NK-92 treated with Interleukin-12 subunit alpha and Interleukin-12 subunit beta, amount 100 ng/mL, for 24 hours (cell line): ENCODE results near the gene OPTC.
"Not testable (repeated sequence)": the region's sequence is repeated elsewhere in the genome, so short reads cannot be mapped to it uniquely, and the experiment has no call there.

Experiments
- DNase-seq: peaks from one replicate; lab custom pipeline; 2025; lab: John Stamatoyannopoulos, UW

Gene OPTC

GRCh38 chr1:203493901-203494300 is at the start of gene OPTC:
Gene OPTC, plus strand, starts transcription at chr1:203494153. Its CDS starts 1,853 bp downstream, at chr1:203496006.
- DNase-seq = no peak

GRCh38 chr1:203444171-203444576 is 49.8 kb upstream of the OPTC start:
- no peak for DNase-seq

GRCh38 chr1:203447151-203447550 is 46.8 kb upstream of the OPTC start:
- DNase-seq = no peak

GRCh38 chr1:203447598-203447997 is 46.4 kb upstream of the OPTC start:
- DNase-seq = not testable (repeated sequence)

GRCh38 chr1:203448521-203449061 is 45.4 kb upstream of the OPTC start:
- DNase-seq = no peak

- no peak for DNase-seq
Measured at GRCh38 chr1:203450001-203450400, 44.0 kb upstream of the OPTC start.

- no peak for DNase-seq
Measured at GRCh38 chr1:203450479-203451149, 43.3 kb upstream of the OPTC start.

- no peak for DNase-seq
Measured at GRCh38 chr1:203451836-203452784, 41.8 kb upstream of the OPTC start.

GRCh38 chr1:203453016-203453415 is 40.9 kb upstream of the OPTC start:
- DNase-seq = no peak

- DNase-seq = no peak
Measured at GRCh38 chr1:203453616-203454015, 40.3 kb upstream of the OPTC start.

GRCh38 chr1:203454986-203455471 is 38.9 kb upstream of the OPTC start:
- no peak for DNase-seq

GRCh38 chr1:203455706-203456105 is 38.2 kb upstream of the OPTC start:
- no peak for DNase-seq

GRCh38 chr1:203456577-203456976 is 37.4 kb upstream of the OPTC start:
- DNase-seq = no peak

- DNase-seq = no peak
Measured at GRCh38 chr1:203458078-203458477, 35.9 kb upstream of the OPTC start.

- DNase-seq = no peak
Measured at GRCh38 chr1:203459671-203460201, 34.2 kb upstream of the OPTC start.

- DNase-seq = no peak
Measured at GRCh38 chr1:203461717-203462116, 32.2 kb upstream of the OPTC start.

- no peak for DNase-seq
Measured at GRCh38 chr1:203462143-203462542, 31.8 kb upstream of the OPTC start.

- DNase-seq = no peak
Measured at GRCh38 chr1:203462878-203463277, 31.1 kb upstream of the OPTC start.

- DNase-seq = no peak
Measured at GRCh38 chr1:203463469-203464062, 30.4 kb upstream of the OPTC start.

GRCh38 chr1:203464226-203464625 is 29.7 kb upstream of the OPTC start:
- DNase-seq = no peak

- DNase-seq = no peak
Measured at GRCh38 chr1:203464743-203465142, 29.2 kb upstream of the OPTC start.
